DMS53 (cell line): ENCODE results near the gene PTPRN2.
A peak's percentile ranks its signal among the peaks of the same experiment; 100 is the strongest.

Experiments used
- DNase-seq: peaks from one replicate; lab custom pipeline; 2025; lab: John Stamatoyannopoulos, UW

Gene PTPRN2

DNA sequence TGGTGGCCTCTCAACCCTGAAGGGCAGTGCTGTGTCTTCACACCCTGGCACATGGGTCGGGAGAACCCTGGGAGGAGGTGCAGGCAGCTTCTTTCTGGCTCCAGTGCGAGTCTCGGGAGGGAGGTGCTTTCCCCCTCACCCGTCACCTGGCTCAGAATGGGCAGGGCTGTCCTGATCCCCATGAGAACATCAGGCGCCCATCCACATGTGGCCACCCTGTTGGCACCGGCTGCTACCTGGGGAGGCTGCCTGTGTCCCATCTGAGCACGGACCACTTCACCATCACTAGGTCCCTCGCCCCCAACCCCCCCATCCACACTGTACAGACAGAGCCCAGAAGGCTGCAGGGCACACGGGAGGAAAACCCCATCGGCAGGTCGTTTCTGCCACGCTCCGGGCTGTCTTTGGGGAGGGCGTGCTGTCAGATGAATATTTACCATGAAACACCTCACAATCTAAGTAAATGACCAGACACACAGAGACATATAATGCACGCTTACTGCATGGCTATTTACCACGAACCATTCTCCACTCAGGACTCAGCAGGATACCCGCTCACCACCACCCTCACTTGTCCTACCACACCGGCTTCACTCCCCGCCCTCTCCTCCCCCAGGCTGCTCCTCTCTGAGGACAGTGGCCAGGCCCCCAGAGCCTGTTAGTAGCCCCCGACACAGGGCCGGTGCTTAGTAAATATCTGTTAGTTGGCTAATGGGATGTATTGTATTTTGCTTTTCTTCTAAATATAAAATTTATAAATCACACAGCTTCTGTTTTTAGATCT is 968.6 kb downstream of the PTPRN2 start:
- DNase-seq: no peak

DNA sequence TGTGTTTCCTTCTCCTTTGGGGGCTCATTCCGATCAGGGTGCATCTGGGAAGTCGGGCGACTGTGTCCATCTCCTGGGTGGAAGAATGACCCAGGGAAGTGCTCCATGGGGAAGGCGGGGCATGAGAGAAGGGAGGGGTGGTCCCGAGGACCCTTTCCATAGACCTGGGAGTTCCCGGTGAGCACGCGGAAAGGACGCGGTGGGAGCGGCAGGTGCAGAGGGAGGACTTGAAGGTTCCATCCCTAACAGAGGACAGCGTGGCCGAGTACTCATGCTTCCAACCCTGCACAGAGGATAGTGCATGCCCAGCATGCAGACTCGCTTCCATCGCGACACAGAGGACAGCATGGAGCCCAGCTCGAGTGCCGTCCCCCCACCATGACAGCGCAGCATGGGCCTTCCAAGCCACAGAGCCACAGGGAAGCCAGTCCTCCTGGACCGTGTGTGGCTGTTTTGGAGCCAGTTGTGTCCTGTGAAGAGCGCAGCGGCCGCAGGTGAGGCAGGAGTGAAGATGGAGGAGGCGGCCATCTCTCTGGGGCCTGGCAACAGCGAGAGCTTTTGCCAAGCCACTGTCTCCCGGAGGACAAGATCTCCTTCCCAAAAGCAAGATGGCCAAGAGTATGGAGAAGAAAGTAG is 969.4 kb downstream of the PTPRN2 start:
- no peak for DNase-seq

GRCh38 chr7:157617401-157617800 is 970.2 kb downstream of the PTPRN2 start:
- DNase-seq: no peak

DNA sequence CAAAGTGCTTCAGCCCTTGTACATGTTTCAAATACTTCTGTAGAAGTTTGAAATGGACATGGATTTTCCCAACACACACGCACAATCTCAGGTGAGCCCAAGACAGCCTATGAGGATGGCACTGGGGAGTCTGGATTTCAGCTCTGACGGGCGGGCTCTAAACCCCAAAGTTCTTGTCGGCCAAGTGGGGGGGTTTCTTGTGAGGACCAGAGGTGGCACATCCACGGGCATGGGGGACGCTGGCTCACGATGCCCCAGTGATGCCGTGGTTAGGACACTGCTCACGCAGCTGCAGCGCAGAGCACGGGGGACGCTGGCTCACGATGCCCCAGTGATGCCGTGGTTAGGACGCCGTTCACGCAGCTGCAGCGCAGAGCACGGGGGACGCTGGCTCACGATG is 970.7 kb downstream of the PTPRN2 start:
- no peak for DNase-seq

DNA sequence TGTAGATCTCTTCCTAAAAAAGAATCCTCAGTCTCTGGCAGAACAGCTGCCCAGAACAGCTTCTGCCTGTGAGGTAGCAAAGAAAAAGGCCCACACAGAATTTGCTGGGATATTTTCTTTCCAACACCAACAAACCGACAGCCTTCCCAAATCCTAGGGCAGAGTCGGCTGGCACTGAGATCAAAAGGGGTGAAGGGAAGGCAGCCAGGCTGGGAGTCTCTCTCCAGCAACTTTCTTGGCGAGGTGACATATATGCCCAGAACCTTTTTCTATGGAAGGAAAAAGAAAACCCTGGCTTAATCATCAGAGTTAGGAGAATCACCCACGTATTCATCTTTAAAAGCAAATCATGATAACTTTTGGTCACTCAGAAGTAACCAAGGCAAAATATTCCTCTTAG is 971.2 kb downstream of the PTPRN2 start:
- no peak for DNase-seq

DNA sequence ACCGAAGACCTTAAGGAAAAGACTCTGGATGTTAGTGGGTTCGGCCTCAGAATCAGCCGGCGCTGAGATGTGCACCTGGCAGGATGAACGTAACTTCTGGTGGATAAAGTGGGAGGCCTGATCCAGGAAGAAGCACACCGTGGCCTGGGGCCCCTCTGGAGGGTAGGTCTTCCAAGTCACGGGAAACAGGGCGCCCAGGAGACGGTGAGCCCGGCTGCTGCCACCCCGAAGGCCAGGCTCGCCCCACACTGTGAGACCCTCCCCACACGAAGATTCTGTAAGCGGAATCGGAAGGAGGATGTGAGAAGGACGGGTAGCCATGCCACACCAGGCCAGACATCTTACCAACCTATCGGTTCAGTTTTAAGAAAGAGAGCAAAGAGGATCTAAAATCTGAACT is 971.8 kb downstream of the PTPRN2 start:
- DNase-seq: no peak

DNA sequence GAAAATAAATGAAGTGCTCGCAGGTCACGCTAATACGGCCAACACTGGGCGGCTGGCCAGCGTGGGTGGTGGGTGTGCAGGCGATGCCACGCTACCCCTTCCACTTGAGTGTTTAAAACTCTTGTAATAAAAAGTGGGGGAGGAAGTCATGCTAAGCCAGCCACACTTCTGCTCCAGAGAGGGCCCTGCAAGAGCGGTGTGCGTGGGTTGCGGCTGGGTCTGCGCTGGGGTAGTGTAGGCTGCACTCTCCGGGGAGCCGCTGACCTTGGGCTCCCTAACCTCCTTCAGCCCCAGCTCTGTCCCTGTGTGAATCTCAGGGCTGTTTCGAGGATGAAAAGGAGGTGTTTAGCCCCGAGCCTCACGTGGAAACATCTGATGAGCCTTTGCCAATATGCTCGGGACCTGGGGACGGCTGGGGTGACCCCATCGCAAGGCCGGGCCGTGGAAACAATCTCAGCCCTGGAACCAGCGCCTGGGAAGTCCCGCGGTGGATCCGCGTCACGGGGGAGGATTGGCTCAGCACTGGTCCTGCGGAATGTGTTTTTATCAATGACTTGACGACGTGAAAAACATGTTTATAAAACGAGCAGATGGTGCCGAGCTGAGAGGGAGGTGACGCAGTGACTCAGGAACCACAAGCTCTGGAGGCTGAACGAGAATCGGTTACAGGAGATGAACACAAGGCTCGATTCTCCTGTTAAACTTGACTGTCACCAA is 972.4 kb downstream of the PTPRN2 start:
- peak; percentile 22 for DNase-seq

- no peak for DNase-seq
Measured at GRCh38 chr7:157614457-157615020, 973.1 kb downstream of the PTPRN2 start.

GRCh38 chr7:157613575-157614322 is 973.9 kb downstream of the PTPRN2 start:
- peak; percentile 82 for DNase-seq

DNA sequence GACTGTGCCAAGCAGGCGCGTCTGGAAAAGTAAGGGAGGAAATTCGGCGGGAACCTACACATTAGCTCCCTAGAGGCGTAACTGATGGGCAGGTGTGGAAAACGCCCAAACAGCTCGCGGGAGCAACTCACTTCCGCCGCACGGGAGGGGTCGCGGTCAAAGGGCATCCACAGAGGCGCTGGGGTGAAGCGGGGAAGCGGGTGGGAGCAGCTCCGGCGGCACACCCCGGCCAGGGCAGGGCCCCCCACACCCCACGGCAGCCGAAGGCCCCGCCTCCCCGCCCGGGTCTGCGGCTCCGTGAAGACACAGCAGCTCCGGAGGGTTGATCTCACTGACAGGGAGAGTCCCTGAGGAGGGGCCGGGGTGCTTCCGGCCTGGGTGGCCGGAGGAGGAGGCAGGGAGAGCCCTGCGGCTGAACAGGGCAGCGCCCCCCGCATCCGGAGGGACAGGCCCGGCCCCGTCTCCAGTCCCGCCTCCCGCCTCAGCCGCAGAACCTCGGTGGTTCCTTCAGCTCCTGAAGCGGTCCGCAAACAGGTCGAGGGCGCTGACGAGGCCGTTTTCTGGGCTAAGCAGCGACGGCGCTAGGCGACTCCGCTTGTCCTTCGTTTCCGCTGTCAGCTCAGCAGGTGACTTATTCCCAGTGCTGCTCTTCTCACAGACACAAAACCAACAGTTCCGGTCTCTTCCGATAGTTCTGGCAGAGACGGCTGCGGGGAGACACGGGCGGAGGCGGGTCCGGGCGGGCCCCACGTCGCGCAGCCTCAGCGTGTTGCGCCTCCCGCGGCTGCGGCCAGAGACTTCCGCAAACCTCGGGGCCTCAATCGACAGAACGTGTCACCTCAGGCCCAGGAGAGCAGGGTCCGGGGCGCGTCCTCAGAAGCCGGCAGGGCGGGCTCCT is 974.7 kb downstream of the PTPRN2 start:
- DNase-seq: peak; percentile 89

- peak; percentile 37 for DNase-seq
Measured at GRCh38 chr7:157612009-157612663, 975.5 kb downstream of the PTPRN2 start.

DNA sequence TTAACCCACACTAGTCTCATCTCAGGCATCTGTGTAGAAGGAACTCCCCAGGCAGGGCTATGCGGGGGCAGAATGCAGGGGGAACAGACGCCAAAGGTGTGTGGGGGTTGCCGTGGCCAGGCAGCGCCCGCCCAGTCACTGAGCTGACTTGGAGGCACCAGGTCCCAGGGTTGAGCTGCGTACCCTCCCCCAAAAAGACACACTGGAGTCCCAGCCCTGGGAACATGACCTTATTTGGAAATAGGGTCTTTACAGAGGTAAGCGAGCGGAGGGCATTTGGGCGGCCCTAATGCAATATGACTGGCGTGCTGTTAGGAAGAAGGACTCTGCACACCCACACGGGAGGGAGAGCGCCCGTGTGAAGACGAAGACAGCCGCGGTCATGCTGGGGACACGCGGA is 976.3 kb downstream of the PTPRN2 start:
- no peak for DNase-seq

GRCh38 chr7:157610671-157611295 is 976.8 kb downstream of the PTPRN2 start:
- DNase-seq: no peak

DNA sequence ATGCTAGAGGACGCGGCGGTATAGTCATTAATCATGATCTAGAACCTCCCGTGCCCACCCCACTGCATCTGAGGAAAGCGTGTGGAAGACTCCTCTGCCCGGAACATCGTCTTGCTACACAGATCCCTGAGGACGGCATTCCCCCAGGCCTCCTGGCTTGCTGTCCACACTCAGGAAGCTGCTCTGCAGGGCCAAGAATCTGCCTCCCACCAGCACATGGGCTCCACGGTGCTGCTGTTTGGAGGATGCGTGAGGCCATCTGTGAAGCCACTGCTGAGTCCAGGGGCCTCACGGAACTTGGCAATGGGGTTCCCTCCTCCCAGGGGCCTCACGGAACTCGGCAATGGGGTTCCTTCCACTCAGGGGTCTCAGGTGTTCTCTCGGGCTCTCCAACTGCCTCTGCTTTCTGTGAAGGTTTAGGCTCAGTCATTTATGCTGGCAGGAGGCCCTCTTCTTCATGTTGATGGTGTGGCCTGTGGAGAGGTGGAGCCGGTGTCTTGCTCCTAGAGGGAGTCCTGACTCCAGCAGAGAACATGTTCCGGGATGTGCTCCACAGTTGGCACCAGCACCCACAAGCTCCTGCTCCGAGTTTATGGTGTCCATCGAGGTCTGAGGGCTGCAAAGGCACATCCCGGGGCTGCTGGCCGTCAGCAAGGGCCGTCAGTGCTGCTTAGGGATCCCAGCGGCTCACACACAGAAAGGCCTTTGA is 977.5 kb downstream of the PTPRN2 start:
- no peak for DNase-seq

GRCh38 chr7:157609516-157609915 is 978.1 kb downstream of the PTPRN2 start:
- no peak for DNase-seq

GRCh38 chr7:157607218-157607617 is 980.4 kb downstream of the PTPRN2 start:
- no peak for DNase-seq

GRCh38 chr7:157606140-157606539 is 981.5 kb downstream of the PTPRN2 start:
- DNase-seq: no peak

- no peak for DNase-seq
Measured at GRCh38 chr7:157605638-157606037, 982.0 kb downstream of the PTPRN2 start.

DNA sequence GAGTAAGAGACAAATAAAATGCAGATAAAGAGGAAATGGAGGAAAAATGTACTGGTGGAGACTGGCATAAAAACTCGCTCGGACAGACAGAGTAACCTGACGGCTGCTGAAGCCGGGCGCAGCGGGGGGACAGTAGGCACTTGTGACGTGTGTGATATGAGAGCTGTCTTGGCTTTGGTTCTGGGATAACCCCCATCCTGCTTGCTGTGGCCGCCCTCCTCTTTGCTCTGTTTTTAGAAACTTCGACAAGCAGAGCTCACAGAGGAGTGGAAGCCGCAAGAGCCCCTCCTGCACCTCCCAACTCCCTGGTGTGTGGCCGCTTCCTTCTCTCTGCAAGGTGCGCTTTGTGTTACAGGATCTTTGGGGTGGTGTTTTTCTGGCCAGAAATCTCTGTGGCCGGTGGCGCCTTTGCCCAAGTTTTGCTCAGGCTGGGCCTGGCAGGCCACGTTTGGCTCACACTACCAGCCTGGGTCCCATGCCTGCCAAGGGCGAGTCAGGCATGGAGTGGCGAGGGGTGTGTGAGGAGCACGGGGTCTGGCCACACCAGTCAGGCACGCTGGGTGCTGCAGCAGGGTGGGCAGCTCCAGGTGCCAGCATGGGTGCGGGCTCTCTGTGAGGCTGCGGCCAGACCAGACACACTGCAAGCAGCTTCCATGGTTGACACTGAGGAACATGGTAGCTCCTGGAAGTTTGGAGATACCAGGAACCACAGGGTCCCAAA is 982.8 kb downstream of the PTPRN2 start:
- DNase-seq: no peak
